SK-N-MC (cell line): ENCODE data around the gene DLG2.

Experiments
- DNase-seq: peaks from one replicate; pipeline ENCODE4 v3.0.0-alpha.2; 2011; ENCODE audit warnings: low read depth, low spot score
- H3K27ac ChIP-seq: fragments of 200-600 bp; sonication (generic); 2 replicates; pipeline ENCODE4 v1.5.1; 2016; ENCODE audit warnings: mixed run types
- H3K36me3 ChIP-seq: fragments of 200-600 bp; sonication (generic); 2 replicates; pipeline ENCODE4 v1.6.1; 2017; ENCODE audit warnings: antibody characterized with exemption, low read length, mixed read lengths; ENCODE audit not compliant: insufficient read depth
- H3K4me3 ChIP-seq: fragments of 200-600 bp; sonication (generic); 2 replicates; pipeline ENCODE4 v1.5.1; 2016
- H3K9ac ChIP-seq: fragments of 200-600 bp; sonication (generic); 2 replicates; pipeline ENCODE4 v1.8.0; 2017; ENCODE audit warnings: mixed run types, mixed read lengths; ENCODE audit not compliant: insufficient read length
- H3K9me3 ChIP-seq: fragments of 200-600 bp; sonication (generic); 2 replicates; pipeline ENCODE4 v1.6.1; 2017; ENCODE audit warnings: low read depth, mild to moderate bottlenecking, antibody characterized with exemption, low read length, moderate library complexity, mixed read lengths
- EZH2 ChIP-seq: fragments of 200-600 bp; sonication (generic); IDR thresholded peaks from one replicate; pipeline ENCODE4 v1.6.1; 2017; ENCODE audit warnings: antibody characterized with exemption
- FOXP2 ChIP-seq: optimal IDR thresholded peaks from 2 replicates; pipeline ENCODE3; 2011; ENCODE audit warnings: mild to moderate bottlenecking, moderate library complexity; ENCODE audit not compliant: insufficient read depth; ENCODE audit errors: extremely low read length, control extremely low read depth
- POLR2AphosphoS5 ChIP-seq: IDR thresholded peaks from 2 replicates; pipeline ENCODE4 v1.6.1; 2012; ENCODE audit warnings: mild to moderate bottlenecking, low read depth, low read length, borderline replicate concordance

DLG2 gene

DNA sequence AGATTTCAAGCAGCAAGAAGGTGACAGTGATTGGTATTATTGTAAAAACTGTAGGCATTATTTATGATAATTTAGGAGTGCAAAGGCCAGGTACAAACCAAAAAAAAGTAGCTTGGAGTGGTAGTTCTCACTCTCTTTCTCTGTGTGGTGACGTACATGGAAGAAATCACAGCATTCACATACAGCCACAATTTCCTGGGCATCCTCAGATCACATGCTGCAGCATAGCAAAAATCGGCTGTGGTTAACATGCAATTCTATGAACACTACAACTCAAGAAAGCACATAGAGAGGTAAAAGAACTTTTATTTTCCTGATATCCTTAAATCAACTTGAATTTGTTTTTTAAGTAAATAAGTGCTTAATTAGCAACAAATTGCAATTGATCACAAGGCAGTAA is 875.8 kb downstream of the DLG2 start:
- TF ChIP-seq EZH2 (no peak), FOXP2 (no peak), POLR2AphosphoS5 (no peak)
- DNase-seq: no peak
- Histone ChIP-seq H3K4me3 (no peak overlapping the region), H3K27ac (no peak overlapping the region), H3K36me3 (no peaks in the 10 kb centered on the region), H3K9me3 (no peaks in the 10 kb centered on the region), H3K9ac (no peak overlapping the region)

DNA sequence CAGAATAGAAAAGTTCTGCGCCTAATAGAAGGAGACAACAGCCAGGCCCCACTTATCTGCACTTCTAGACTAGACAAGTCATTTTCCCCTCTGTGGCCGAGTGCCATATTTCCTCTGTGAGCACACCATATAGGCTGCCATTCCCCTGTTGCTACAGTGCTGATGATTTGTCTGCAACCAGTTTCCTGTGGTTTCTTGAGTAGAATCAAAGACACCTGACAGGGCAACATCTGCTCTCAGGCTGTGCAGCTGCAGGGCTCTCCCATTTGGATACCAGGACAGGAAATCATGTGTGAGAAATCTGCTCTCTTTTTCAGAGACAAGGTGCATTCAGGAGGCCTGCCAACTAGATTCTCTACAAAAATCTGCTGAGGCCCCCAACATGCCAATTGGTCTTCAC is 879.3 kb downstream of the DLG2 start:
- Histone ChIP-seq H3K9ac (no peak overlapping the region), H3K36me3 (no peaks in the 10 kb centered on the region), H3K4me3 (no peak overlapping the region), H3K27ac (no peak overlapping the region), H3K9me3 (no peaks in the 10 kb centered on the region)
- no peak for DNase-seq
- TF ChIP-seq EZH2 (no peak), FOXP2 (no peak), POLR2AphosphoS5 (no peak)

GRCh38 chr11:84740050-84740449 is 887.1 kb downstream of the DLG2 start:
- no peak for TF ChIP-seq EZH2
- no peak for TF ChIP-seq POLR2AphosphoS5
- TF ChIP-seq FOXP2: no peak
- Histone ChIP-seq H3K27ac (no peak overlapping the region), H3K9ac (no peak overlapping the region), H3K36me3 (no peaks in the 10 kb centered on the region), H3K4me3 (no peak overlapping the region), H3K9me3 (no peaks in the 10 kb centered on the region)
- no peak for DNase-seq

DNA sequence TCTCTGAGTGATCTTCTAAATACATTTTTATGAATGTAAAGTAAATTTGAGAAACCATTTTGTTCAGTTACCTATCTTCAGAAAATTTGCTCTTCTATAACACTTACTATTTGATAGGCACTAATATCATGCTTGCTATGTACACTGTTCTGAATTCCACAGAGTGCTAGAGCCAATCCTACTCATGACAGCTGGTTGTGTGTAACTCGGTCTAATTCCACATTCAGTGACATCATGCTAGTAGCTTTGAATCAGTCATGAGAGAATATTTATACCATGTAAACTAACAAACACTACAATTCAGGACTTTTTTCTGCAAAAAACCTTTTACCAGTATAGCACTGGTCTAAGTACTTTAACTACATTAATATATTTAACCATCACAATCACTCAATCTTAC is 902.9 kb downstream of the DLG2 start:
- Histone ChIP-seq H3K4me3 (no peak overlapping the region), H3K36me3 (no peaks in the 10 kb centered on the region), H3K27ac (no peak overlapping the region), H3K9ac (no peak overlapping the region), H3K9me3 (no peaks in the 10 kb centered on the region)
- TF ChIP-seq POLR2AphosphoS5 (no peak), FOXP2 (no peak), EZH2 (no peak)
- DNase-seq: no peak

DNA sequence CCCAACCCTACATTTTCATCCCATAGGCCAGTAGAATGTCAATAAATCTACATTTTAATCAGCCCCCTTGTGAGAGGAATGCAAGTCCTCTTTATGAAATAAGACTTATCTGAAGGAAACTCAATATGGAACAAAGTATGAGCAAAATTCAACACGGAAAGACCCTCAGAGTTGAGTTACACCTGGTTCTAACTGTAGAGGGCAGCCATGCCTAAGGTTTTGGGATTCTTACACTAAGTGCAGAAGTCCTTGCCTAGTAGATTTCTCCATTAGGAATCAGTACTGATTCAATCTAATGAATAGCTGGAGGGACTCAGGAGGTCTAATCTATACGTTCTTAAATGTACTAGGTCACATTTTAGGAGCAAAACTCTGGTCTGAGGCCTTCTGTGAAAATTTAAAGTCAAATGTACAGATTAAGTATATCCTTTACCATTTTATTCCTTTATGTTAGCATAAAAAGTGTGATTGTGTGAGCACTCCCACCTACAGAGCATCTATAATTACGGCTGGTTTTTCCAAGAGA is 904.5 kb downstream of the DLG2 start:
- Histone ChIP-seq H3K9me3 (no peaks in the 10 kb centered on the region), H3K4me3 (no peak overlapping the region), H3K27ac (no peak overlapping the region), H3K9ac (no peak overlapping the region), H3K36me3 (no peaks in the 10 kb centered on the region)
- no peak for TF ChIP-seq EZH2
- no peak for TF ChIP-seq POLR2AphosphoS5
- TF ChIP-seq FOXP2: no peak
- DNase-seq: peak; percentile 44

GRCh38 chr11:84721561-84721961 is 905.6 kb downstream of the DLG2 start:
- Histone ChIP-seq H3K27ac (no peak overlapping the region), H3K4me3 (peak overlapping the region; percentile 79), H3K36me3 (no peaks in the 10 kb centered on the region), H3K9ac (no peak overlapping the region), H3K9me3 (no peaks in the 10 kb centered on the region)
- DNase-seq: no peak
- TF ChIP-seq FOXP2: no peak

- no peak for DNase-seq
- H3K9ac ChIP-seq: no peak overlapping the region
Observed at GRCh38 chr11:84720706-84721402, 906.3 kb downstream of the DLG2 start.

DNA sequence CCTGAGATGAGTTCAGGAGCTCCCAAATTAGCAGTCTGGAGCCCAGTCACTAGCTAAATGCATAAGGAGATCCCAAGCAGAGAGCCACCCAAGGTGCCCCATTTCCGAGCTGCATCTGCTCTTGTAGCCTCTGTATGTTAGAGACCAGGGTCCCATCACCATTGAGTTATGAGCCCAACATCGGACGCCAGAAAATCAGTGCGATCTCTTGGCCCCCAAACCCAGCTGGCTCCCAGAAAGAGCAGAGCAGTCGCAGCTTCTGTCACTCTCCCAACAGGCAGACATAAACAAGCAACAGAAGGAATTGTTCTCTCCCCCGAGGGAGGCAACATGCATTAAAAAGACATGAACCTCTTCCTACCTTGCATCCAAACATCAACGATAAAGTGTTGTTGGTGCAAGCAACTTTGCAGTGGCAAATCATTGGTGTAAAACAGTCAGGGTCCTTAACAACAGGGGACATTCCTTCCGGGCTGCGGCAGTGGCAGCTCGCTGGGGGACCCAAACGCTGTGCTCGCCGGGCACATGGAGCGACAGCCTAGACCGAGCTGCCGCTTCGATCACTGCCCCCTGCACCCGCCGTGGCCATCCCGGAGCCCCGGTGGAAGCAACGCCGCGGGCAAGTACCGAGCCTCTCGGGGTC is 907.1 kb downstream of the DLG2 start:
- Histone ChIP-seq H3K9ac (peak overlapping the region; percentile 33), H3K27ac (no peak overlapping the region), H3K9me3 (no peaks in the 10 kb centered on the region), H3K4me3 (peak overlapping the region; percentile 79), H3K36me3 (no peaks in the 10 kb centered on the region)
- no peak for DNase-seq
- TF ChIP-seq FOXP2: no peak
- TF ChIP-seq POLR2AphosphoS5: no peak
- TF ChIP-seq EZH2: no peak

More at GRCh38 chr11:84720706-84721402, 906.3 kb downstream of the DLG2 start:
- Histone ChIP-seq H3K27ac (no peak overlapping the region), H3K36me3 (no peaks in the 10 kb centered on the region), H3K4me3 (peak overlapping the region; percentile 79), H3K9me3 (no peaks in the 10 kb centered on the region)
- TF ChIP-seq EZH2: no peak
- peak; percentile 15 for TF ChIP-seq FOXP2
